GM19043 (cell line): Measurements from ENCODE around the gene CRB1.
A peak's percentile ranks its signal among the peaks of the same experiment; 100 is the strongest.

ENCODE experiments used
- ATAC-seq: cut with Tn5 transposase; IDR thresholded peaks from one replicate; pipeline ENCODE4 v1.9.1; 2021; ENCODE audit warnings: low read depth; ENCODE audit not compliant: unreplicated experiment

The CRB1 gene

DNA sequence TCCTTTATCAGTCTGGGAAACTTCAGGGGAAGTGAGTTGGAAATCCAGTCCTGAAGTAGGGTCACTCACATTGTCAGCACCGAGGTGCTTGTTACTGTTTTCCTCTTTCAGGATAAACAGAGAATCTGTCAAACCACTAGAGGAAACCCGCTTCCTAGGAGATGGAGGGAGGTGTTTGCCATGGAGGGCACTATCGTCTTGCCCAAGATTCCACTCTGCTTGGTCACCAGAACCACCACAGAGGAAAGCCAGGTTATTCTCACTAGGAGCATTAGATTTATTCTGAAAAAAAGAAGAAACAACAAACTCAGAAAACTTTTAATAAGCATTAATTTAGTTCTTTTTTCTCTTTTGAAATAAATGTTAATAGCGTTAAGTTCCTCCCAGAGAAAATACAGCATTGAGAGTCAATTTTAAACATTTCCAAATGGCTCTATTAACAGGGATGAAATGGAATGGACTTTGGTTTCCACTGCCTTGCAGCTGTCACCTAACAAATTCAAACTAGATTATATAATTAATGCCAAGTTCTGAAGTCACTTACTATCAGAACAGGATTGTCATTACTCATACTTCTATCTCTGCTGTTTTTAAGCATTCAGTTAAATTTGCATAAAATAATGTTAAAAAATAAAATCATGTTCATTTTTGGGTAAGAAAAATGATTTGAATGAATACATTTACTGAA, 242.8 kb downstream of the CRB1 start:
- no peak for ATAC-seq

DNA sequence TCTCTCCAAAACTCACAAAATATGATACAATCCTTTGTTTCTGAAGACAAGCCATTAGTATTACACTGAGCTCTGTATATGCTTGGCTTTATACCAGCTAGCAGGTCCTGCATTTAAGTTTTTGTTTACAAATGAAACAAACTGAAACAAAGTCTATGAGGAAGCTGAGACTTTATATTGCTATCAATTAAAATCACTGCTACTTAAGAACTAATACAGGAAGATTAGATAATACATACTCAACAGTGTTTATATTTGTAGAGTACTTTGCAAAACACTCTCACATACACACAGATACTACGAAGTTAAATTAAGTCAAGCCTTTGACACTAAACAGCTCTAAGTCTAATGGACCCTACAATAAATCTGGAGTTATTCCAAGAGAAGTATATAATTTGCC, 247.4 kb downstream of the CRB1 start:
- no peak for ATAC-seq

GRCh38 chr1:197519741-197520334, 251.8 kb downstream of the CRB1 start:
- ATAC-seq = no peak

GRCh38 chr1:197521118-197521739, 253.2 kb downstream of the CRB1 start:
- ATAC-seq = peak; percentile 65

GRCh38 chr1:197526736-197527371, 258.8 kb downstream of the CRB1 start:
- ATAC-seq = no peak
